CD4-positive, alpha-beta T cell treated with Interleukin-17A for 1 hour (primary cell): ENCODE data around the gene EVI5L.
A peak's percentile ranks its signal among the peaks of the same experiment; 100 is the strongest.
"Not testable (repeated sequence)": the region's sequence is repeated elsewhere in the genome, so short reads cannot be mapped to it uniquely, and the experiment has no call there.

Source experiments
- DNase-seq: peaks from one replicate; pipeline ENCODE4 v3.0.0-alpha.2; 2020

EVI5L gene

DNA sequence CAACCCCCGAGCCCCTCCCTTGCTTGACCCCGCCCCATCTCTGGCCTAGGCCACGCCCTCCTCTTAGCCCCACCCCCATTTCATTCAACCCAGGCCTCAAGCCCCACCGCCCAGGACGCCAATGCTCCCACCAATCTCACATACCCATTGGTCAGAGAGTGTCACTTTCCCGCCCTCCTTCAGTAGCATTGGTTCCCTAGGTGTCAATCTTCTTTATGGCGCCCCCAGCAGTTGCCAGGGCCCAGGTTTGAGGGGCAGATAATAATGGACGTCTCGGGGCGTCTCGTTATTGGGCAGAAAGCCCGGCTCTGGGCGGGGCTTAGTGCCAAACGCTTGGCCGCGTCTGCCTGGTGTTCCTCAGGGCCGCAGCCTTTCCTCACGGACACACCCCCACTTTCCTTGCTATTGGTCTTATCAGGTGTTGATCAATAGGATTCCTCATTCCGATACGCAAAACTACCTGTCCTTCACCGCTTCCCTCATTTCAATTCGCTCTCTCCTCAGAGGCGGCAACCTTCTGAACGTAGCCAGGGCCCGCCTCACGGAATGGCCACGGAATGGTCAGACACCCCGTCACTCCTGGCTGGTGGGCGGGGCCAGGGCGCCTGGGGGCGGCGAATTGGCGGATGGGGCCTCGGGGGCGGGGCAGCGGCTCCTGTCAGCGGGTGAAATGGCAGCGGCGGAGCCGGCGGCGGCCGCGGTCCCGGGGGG is at the start of gene EVI5L:
EVI5L (plus strand) TSS at position 658 of the 711 bp plus-strand sequence. CDS start 16,325 bp downstream, outside the sequence.
- peak; percentile 100 for DNase-seq

DNA sequence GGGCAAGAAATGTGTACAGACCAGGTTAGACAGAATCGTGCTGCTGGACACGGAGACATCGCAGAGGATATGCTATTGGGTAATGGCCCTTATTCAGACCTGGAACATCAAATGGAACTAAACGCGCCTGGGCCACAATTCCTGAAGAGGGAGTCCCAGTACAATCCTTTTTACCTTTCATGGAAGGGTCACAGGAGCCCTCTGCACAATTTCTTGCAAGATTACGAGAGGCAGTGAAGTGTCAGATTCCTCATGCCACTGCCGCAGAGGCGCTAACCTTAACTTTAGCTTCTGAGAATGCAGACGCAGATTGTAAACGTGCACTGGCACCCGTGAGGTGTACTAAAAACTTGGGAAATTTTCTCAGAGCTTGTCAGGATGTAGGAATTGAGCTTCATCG is 48.9 kb upstream of the EVI5L start:
- no peak for DNase-seq

DNA sequence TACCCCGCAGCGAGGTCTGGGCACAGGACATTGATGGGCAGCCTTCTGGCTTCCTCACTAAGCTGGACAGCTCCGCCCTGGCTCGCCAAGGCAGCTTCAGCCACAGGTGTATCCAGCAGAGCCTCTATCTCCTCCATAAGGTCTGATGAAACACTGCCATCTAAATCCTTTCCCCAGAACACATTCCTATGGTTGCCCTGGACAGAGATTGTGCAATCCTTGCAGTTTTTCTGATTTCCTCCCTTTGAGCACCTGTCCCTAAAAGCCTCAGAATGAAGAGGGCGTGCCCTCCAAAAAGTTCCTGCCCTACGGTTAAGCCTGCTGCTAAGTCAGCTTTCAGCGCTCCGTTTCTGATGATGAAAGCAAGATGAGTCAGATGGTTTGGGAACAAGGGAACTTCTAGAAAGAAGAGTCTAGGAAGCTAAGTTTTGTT is 46.0 kb upstream of the EVI5L start:
- no peak for DNase-seq

DNA sequence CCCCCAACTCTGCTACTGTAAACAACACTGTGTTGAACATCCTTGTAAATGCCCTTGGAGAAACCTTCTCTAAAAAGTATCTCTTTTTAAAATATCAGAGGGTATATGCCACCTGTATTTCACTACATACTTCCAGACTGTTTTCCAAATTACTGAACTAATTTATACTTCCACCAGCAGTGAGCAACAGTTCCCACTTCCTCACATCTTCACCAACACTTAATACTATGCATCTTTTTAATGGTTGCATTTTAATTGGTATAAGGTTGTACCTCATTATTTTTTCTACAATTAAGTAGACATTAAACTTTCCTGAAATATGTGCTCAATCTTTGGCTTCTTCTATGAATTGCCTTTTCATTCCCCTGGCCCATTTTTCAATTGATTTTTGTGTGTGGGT is 45.2 kb upstream of the EVI5L start:
- no peak for DNase-seq

DNA sequence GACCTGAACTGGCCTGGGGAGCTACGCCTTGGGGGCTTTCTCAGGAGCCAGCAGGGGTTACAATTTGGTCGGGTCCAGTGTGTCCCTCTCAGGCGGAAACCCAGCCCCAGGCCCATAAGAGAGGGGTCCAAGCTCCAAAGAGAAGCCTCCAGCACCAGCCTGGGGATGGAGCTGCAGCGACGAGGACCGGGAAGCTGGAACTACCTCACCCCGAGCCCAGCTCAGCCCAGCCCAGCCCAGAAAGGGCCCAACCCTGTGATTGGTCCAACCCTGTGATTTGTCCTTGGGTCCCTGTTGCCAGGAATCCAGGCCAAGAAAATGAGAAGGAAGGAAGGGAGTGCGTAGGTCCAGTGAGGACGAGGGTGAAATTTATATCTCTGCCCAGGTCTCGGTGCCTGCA is 42.9 kb upstream of the EVI5L start:
- DNase-seq: no peak

DNA sequence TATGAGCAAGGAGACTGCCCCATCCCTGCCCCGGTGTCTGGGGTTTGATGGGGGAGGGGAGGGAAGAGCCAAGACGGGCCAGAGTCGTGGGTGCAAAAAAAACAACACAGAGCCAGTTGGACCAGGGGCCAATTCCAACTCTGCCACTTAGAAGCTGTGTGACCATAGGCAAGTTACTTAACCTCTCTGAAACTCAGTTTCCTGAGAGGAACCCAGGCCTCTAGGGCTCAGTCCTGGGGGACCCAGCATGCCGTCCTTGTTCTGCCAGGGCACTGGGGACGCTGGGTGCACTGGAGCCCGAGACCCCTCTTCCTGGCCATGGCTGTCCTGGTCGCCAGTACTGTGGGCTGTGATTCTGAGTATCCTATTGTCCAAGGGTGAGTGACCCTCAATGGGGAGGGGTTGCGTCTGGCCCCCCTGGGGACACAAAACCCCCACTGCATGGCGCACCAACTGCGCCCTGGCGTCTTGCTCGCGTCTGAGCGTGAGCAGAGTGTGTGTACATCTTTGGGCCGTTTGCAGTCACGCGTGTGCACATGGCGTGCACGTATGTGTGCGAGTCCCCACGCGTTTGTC is 42.3 kb upstream of the EVI5L start:
- DNase-seq: no peak

DNA sequence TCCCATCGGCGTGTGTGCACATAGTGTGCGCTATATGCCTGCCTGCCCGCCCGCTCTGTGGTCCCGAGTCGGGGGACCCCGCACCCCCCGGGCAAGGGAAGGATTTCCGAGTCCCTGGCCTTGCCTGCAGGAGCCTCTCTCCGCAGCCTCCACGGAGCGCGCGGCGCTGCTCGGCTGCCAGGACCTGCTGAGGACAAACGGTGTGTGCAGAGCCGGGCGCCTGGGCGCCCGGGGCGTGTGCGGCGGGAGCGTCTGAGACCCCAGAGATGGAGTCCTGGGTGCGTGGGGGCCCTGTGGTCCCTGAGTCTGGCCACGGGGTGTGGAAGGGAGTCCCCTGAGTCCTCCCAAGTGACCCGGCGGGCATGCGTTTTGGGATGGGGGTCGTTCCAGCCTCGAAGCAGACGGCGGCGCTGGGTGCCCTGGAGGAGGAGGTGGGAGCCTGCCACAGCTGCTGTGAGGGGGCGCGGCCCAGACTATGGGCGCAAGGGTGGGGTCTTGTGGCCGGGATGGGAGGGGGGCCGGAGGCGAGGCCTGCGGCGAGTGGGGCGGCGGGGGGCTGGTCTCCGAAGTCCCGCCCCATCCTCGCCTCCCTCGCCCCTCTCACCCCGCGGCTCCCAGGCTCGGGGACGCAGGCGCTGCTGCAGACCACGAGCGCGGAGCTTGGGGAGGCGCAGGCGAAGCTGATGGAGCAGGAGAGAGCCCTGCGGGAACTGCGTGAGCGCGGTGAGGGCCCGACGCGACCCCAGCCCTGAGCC is 41.7 kb upstream of the EVI5L start:
- no peak for DNase-seq

- DNase-seq: no peak
These were observed 41.1 kb upstream of the EVI5L start for GRCh38 chr19:7788933-7789323.

DNA sequence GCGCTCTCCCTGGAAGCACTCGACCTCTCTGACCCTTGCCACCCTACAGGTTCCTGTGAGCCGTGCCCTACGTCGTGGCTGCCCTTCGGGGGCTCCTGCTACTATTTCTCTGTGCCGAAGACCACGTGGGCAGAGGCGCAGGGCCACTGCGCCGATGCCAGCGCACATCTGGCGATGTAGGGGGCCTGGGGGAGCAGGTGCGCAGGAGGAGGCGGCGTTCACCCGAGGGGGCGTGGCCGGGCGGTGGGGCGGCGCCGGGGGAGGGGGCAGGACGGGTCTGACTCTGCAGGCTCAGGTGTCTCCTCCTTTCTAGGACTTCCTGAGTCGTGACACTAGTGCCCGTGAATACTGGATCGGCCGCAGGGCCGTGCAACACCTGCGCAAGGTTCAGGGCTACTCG is 40.6 kb upstream of the EVI5L start:
- peak; percentile 43 for DNase-seq

DNA sequence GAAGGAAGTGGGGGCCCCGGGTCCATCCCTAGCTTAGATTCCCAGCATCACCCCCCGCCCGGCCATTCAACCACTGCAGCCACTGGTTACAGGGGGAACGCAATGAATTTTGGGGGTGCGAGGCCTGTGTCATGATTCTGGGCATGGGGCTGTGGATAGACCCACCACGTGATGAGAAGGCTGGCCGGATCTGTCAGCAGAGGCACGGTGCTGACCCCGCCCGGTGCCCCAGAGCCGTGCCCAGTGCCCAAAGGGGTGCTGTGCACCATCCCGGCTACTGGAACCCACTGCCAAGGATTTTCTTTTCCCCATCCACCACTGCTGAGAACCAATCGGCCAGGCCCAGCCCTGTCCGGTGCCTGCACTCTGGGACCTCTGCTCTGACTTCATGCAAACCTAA is 39.6 kb upstream of the EVI5L start:
- DNase-seq: no peak

GRCh38 chr19:7792281-7792680 is 37.7 kb upstream of the EVI5L start:
- no peak for DNase-seq

- not testable (repeated sequence) for DNase-seq
These were observed 37.3 kb upstream of the EVI5L start for GRCh38 chr19:7792701-7793100.

DNA sequence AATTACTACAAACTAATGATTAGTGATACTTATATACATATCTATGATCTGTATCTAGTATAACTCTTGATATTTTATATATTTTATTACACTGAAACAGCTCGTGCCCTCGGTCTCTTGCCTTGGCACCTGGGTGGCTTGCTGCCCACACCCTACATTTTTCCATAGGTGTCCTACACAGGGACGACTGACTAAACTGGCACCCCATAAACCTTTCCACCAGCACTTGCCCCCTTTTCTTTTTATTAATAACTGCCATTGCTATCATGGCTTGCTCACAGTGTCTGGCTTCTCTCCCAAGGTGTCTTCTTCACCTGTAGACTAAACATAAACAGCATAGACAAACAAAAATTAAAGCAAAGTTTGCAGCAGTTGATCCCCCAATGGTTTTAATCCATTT is 36.5 kb upstream of the EVI5L start:
- no peak for DNase-seq

- no peak for DNase-seq
These were observed 34.4 kb upstream of the EVI5L start for GRCh38 chr19:7795555-7796161.

GRCh38 chr19:7799640-7800355 is 30.2 kb upstream of the EVI5L start:
- peak; percentile 78 for DNase-seq

- no peak for DNase-seq
These were observed 28.9 kb upstream of the EVI5L start for GRCh38 chr19:7801020-7801570.

GRCh38 chr19:7806234-7806633 is 23.8 kb upstream of the EVI5L start:
- no peak for DNase-seq

- no peak for DNase-seq
These were observed 23.1 kb upstream of the EVI5L start for GRCh38 chr19:7806876-7807275.

- DNase-seq: no peak
These were observed 21.9 kb upstream of the EVI5L start for GRCh38 chr19:7808108-7808507.

DNA sequence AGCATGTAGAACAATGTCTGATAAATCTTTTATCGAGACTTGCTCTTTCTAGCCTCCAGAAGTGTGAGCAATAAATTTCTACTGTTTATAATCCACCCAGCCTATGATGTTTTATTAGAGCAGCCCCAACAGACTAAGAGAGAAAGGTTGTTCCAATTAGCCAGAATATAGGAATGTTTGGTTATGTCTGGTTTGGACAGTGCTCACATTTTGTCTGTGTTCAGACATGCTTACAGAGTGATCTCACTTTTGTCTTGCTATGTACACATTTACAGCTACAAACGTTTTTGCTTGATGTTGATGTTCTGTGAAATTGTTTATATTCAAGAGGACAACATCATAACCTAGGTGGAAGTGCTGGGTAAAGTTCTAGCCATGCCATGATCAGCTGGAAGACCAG is 18.0 kb upstream of the EVI5L start:
- no peak for DNase-seq

GRCh38 chr19:7815325-7815724 is 14.7 kb upstream of the EVI5L start:
- no peak for DNase-seq

GRCh38 chr19:7816040-7816439 is 14.0 kb upstream of the EVI5L start:
- DNase-seq: not testable (repeated sequence)

- no peak for DNase-seq
These were observed 12.2 kb upstream of the EVI5L start for GRCh38 chr19:7817801-7818200.
